Measurements from ENCODE around the gene PALLD.

PALLD gene

DNA sequence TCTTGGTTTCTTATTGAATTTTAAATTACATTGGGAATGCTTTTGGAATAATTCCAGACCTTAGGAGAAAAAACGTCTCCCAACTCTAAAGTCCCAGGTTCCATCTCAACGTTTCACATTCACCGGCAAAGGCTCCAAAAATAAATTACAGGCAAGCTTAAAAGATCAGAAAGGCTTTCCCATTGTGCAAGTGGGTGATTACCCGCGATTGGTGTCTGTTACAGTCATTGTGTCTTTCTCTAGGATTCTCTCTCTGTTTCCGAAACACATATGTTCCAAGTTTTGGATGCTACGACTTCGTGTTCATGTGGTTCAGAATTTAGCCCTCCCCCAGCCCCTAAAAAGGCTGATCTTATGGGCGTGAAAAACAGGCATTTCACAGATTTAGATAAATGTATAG lies 41.8 kb downstream of the PALLD start (continued):
- TF ChIP-seq, protein P1, sequence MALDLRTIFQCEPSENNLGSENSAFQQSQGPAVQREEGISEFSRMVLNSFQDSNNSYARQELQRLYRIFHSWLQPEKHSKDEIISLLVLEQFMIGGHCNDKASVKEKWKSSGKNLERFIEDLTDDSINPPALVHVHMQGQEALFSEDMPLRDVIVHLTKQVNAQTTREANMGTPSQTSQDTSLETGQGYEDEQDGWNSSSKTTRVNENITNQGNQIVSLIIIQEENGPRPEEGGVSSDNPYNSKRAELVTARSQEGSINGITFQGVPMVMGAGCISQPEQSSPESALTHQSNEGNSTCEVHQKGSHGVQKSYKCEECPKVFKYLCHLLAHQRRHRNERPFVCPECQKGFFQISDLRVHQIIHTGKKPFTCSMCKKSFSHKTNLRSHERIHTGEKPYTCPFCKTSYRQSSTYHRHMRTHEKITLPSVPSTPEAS (tag by site-specific recombination; IDR thresholded peaks at IDR 0.05) = no peak

DNA sequence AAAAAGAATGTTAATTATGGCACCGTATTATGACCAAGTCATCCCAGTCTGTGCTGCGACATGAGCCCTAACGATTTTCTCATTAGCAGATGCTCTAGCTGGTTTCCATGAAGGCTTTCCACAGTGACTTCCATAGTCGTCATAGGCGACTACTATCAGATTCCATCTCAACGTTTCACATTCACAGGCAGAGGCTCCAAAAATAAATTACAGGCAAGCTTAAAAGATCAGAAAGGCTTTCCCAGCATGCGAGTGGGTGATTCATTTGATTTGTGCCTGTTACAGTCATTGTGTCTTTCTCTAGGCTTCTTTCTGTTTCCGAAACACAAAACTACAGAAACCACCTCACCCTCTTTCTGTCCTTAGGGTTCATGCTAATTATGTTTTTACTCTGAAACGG lies 43.2 kb downstream of the PALLD start:
- 0 out of 2 replicates have a peak, but pooled peaks have one; percentile 1 for TF ChIP-seq MZF1 (tag by site-specific recombination; IDR thresholded peaks at IDR 0.05; ENCODE audit: borderline replicate concordance)
- TF ChIP-seq, protein P2, sequence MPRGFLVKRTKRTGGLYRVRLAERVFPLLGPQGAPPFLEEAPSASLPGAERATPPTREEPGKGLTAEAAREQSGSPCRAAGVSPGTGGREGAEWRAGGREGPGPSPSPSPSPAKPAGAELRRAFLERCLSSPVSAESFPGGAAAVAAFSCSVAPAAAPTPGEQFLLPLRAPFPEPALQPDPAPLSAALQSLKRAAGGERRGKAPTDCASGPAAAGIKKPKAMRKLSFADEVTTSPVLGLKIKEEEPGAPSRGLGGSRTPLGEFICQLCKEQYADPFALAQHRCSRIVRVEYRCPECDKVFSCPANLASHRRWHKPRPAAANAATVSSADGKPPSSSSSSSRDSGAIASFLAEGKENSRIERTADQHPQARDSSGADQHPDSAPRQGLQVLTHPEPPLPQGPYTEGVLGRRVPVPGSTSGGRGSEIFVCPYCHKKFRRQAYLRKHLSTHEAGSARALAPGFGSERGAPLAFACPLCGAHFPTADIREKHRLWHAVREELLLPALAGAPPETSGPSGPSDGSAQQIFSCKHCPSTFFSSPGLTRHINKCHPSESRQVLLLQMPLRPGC (tag by site-specific recombination; IDR thresholded peaks at IDR 0.05) = no peak
- 0 out of 2 replicates have a peak, but pooled peaks have one; percentile 16 for TF ChIP-seq ZBTB17 (tag by site-specific recombination; IDR thresholded peaks at IDR 0.05)
- TF ChIP-seq ZNF629 (tag by site-specific recombination; IDR thresholded peaks at IDR 0.05) = 0 out of 2 replicates have a peak, but pooled peaks have one; percentile 27
- Histone ChIP-seq H3K4me1 (ENCODE audit: control insufficient read depth, insufficient read depth, low read length) (peaks cover 17% of the 10 kb centered on the region), H3K4me3 (ENCODE audit: low read depth, low read length) (no peak overlapping the region), H3K9me3 (ENCODE audit: control insufficient read depth, insufficient read depth, low read depth, low read length) (no peaks in the 10 kb centered on the region), H3K36me3 (ENCODE audit: control insufficient read depth in 2 of 2, insufficient read depth in 1 of 2, low read length in 2 of 2) (no peaks in the 10 kb centered on the region), H3K27ac (ENCODE audit: extremely low read depth, low read depth, low read length) (no peak overlapping the region)
- ChIA-PET POLR2A (interaction anchor here (1.0 kb wide), 1 partner anchor 470 kb away, joined by 4 read pairs; the partner anchor contains the start of gene CBR4), CTCF (no interaction called here)

DNA sequence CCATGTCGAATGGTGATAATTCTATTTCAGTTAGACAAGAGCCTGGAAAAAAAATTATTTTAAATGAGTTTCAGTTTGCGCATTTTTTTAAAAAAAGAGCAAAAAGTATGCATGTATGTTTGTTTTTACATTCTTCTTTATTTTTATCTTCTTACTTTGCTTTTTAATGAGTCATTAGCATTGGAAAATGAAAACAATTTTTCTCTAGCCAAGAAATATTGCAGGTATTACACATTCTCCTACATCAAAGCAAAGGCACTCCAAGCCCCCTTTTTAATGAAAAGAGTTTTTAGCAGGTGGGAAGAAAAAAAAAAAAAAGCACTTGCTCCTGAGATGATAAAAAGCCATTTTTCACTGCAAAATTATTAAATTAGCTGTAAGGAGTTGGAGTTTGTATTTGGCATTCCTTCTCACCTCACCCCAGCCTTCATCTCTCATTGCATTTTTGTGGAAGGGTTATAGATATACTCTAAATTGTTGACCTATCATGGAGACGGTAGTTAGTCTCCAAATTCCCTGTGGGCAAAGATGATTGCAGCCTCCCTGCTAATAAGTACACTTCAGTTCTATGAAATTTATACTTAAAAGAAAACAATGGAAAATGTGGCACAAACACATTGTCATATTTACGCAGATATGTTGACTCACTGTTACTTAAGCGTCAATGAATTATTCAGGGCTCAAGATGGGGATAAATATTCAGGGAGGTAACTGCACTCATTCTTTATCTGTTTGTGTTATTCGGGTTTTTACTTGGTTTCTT lies 43.8 kb downstream of the PALLD start:
- Histone ChIP-seq H3K4me3 (ENCODE audit: low read depth, low read length) (no peak overlapping the region), H3K4me1 (ENCODE audit: control insufficient read depth, insufficient read depth, low read length) (peaks cover 17% of the 10 kb centered on the region), H3K36me3 (ENCODE audit: control insufficient read depth in 2 of 2, insufficient read depth in 1 of 2, low read length in 2 of 2) (no peaks in the 10 kb centered on the region), H3K27ac (ENCODE audit: extremely low read depth, low read depth, low read length) (no peak overlapping the region), H3K9me3 (ENCODE audit: control insufficient read depth, insufficient read depth, low read depth, low read length) (no peaks in the 10 kb centered on the region)
- ChIA-PET CTCF (no interaction called here), POLR2A (interaction anchor here (1.0 kb wide), 1 partner anchor 470 kb away, joined by 4 read pairs; the partner anchor contains the start of gene CBR4)
- 0 out of 2 replicates have a peak, but pooled peaks have one; percentile 7 for TF ChIP-seq ZNF214 (tag by site-specific recombination; IDR thresholded peaks at IDR 0.05; ENCODE audit: borderline replicate concordance)
- TF ChIP-seq ZFP37 (tag by site-specific recombination; IDR thresholded peaks at IDR 0.05) = no peak
- no peak for TF ChIP-seq ZFP3 (tag by site-specific recombination; IDR thresholded peaks at IDR 0.05; ENCODE audit: low read depth)
- TF ChIP-seq PRDM6 (tag by site-specific recombination; IDR thresholded peaks at IDR 0.05) = 0 out of 2 replicates have a peak, but pooled peaks have one; percentile 53
- TF ChIP-seq, protein P3, sequence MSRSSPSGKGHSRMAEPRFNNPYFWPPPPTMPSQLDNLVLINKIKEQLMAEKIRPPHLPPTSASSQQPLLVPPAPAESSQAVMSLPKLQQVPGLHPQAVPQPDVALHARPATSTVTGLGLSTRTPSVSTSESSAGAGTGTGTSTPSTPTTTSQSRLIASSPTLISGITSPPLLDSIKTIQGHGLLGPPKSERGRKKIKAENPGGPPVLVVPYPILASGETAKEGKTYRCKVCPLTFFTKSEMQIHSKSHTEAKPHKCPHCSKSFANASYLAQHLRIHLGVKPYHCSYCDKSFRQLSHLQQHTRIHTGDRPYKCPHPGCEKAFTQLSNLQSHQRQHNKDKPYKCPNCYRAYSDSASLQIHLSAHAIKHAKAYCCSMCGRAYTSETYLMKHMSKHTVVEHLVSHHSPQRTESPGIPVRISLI (tag by site-specific recombination; IDR thresholded peaks at IDR 0.05) = 0 out of 2 replicates have a peak, but pooled peaks have one; percentile 42
- TF ChIP-seq ZNF18 (tag by site-specific recombination; IDR thresholded peaks at IDR 0.05) = no peak

All from HEK293 (cell line).